ENCODE data around the gene BBS7. TPM values are rescaled to one million over a fixed set of nuclear protein-coding genes. Genes with fewer than 3 reads are reported as not detected.

The BBS7 gene
- total RNA-seq, 1 experiment from 2014 or later: 20.5 TPM

DNA sequence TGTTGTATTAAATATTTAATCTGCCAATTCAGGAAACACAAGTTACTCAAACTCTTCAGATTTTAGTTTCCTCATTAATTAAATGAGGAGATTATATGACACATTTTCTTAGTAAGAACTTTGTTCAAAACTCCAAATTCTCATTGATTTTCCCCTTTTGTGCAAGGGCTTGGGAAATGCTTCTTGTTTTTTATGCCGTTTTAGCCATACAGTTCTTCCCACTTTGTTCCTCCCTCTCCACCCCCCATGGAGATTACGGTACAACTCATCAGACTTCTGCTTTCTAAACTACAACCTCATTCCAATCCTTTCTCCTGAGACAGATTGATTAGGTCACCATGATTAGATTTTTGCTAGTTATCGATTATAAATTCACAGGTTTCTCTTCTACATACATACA is 10.9 kb upstream of the BBS7 start (continued):
- TF ChIP-seq, protein P1, sequence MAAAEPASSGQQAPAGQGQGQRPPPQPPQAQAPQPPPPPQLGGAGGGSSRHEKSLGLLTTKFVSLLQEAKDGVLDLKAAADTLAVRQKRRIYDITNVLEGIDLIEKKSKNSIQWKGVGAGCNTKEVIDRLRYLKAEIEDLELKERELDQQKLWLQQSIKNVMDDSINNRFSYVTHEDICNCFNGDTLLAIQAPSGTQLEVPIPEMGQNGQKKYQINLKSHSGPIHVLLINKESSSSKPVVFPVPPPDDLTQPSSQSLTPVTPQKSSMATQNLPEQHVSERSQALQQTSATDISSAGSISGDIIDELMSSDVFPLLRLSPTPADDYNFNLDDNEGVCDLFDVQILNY (CRISPR knock-in tag; IDR thresholded peaks at IDR 0.05): no peak
- no peak for TF ChIP-seq OVOL2 (CRISPR knock-in tag; IDR thresholded peaks at IDR 0.05; ENCODE audit: borderline replicate concordance)

DNA sequence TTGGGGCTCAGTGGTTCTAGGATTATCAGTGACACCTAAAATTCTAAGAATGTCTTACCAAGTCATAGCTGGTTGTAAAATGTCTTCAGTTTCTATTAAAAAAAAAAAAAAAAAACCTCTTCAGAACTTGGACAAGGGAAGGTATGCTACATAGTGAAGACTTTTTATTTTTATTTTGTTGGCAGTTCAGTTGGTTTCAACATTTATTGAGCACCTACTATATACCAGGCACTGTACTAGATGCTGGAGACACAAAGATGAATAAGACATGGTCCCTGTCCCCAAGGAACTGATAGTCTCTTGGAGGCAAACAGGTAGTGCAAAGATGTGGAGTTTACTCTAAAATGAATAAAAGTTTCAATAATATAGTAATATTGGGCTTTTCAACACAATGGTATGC is 8.9 kb upstream of the BBS7 start:
- H3K36me3 Mint-ChIP-seq: no peaks in the 10 kb centered on the region
- TF ChIP-seq CREM (CRISPR knock-in tag; IDR thresholded peaks at IDR 0.05) (no peak), ZNF416 (CRISPR knock-in tag; IDR thresholded peaks at IDR 0.05) (no peak)
- TF ChIP-seq, protein P2, sequence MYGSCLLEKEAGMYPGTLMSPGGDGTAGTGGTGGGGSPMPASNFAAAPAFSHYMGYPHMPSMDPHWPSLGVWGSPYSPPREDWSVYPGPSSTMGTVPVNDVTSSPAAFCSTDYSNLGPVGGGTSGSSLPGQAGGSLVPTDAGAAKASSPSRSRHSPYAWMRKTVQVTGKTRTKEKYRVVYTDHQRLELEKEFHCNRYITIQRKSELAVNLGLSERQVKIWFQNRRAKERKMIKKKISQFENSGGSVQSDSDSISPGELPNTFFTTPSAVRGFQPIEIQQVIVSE (CRISPR knock-in tag; IDR thresholded peaks at IDR 0.05; ENCODE audit: borderline replicate concordance): no peak
- 0 out of 2 replicates have a peak, but pooled peaks cover 4% of the 10 kb centered on the region for H3K4me1 Mint-ChIP-seq
- peaks cover 5% of the 10 kb centered on the region; the same call in 1 of the 2 replicates for H3K27me3 Mint-ChIP-seq (ENCODE audit: low read depth)
- POLR2A ChIA-PET: no interaction called here
- ATAC-seq (no peak), DNase-seq (ENCODE audit: low spot score) (no peak)
- CTCF ChIA-PET: interaction anchor here (1.3 kb wide), 1 partner anchor 21 kb away, joined by 4 read pairs; no protein-coding TSS in a partner anchor
- no peaks in the 10 kb centered on the region for H3K9me3 Mint-ChIP-seq
- H3K4me3 Mint-ChIP-seq: no peak overlapping the region
- H3K27ac Mint-ChIP-seq: no peak overlapping the region

DNA sequence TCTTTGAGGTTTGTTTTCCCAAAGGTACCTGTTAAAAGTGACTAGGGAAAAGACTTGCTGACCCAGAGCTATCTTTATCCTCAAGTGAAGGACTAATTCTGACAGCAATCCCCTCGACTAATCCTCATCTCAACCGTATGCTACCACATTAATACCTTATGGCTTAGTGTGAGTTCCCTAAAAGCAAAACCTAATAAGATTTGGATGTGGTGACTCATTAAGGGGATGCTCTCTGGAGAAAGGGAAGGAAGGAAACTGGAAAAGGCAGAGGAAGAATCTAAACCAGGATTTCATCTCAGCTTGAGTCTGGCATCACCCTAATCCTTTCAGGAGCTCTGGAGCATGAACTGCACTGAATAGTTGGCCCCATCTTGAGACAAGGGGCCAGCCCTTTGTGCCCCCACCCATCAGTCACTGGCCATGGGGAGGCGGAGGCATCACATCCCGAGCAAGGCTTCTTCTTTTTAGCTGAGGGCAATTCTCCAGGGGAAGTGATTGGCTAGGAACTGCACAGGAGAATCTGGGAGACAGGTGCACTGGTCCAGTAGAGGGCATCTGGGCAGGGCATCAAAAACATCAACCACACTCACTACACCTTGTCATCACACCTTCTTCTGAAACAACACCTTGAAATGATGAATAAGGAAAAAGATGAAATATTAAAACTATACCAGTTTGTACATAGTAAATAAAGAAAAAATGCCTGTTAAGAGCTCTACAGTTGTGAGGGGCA is 6.9 kb upstream of the BBS7 start:
- no peak overlapping the region for H3K27ac Mint-ChIP-seq
- H3K4me1 Mint-ChIP-seq: no peaks in the 10 kb centered on the region
- ChIA-PET CTCF (interaction anchor here (0.7 to 0.9 kb wide), 2 partner anchors 23 to 111 kb away, joined by 4 read pairs; no protein-coding TSS in a partner anchor), POLR2A (no interaction called here)
- peak; percentile 47 for ATAC-seq
- peaks cover 5% of the 10 kb centered on the region; the same call in 1 of the 2 replicates for H3K27me3 Mint-ChIP-seq (ENCODE audit: low read depth)
- TF ChIP-seq FOXK1 (CRISPR knock-in tag; IDR thresholded peaks at IDR 0.05): no peak
- H3K36me3 Mint-ChIP-seq: no peaks in the 10 kb centered on the region
- no peak overlapping the region for H3K4me3 Mint-ChIP-seq
- no peaks in the 10 kb centered on the region for H3K9me3 Mint-ChIP-seq
- peak; percentile 10 for DNase-seq (ENCODE audit: low spot score)

DNA sequence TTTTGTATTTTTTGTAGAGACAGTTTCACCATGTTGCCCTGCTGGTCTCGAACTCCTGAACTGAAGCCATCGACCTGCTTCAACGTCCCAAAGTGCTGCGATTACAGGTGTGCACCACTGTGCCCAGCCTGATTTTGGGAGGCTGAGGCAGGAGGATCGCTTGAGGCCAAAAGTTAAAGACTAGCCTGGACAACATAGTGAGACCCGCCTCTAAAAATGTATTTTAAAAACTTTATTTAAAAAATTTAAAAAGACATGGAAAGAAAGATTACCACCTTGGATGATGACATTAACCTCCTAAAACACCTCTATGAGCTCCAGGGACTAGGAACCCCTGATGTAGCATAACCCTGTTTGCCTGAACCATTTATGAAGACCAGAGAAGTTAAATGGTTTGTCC is 5.8 kb upstream of the BBS7 start:
- H3K36me3 Mint-ChIP-seq: no peaks in the 10 kb centered on the region
- no peaks in the 10 kb centered on the region for H3K9me3 Mint-ChIP-seq
- no peak overlapping the region for H3K4me3 Mint-ChIP-seq
- no peak for ATAC-seq
- no peak overlapping the region for H3K27ac Mint-ChIP-seq
- DNase-seq (ENCODE audit: low spot score): no peak
- peaks cover 5% of the 10 kb centered on the region; the same call in 1 of the 2 replicates for H3K27me3 Mint-ChIP-seq (ENCODE audit: low read depth)
- CTCF ChIA-PET: no interaction called here
- no peaks in the 10 kb centered on the region for H3K4me1 Mint-ChIP-seq
- TF ChIP-seq KAT7 (CRISPR knock-in tag; IDR thresholded peaks at IDR 0.05; ENCODE audit: borderline replicate concordance): no peak
- TF ChIP-seq, protein P3, sequence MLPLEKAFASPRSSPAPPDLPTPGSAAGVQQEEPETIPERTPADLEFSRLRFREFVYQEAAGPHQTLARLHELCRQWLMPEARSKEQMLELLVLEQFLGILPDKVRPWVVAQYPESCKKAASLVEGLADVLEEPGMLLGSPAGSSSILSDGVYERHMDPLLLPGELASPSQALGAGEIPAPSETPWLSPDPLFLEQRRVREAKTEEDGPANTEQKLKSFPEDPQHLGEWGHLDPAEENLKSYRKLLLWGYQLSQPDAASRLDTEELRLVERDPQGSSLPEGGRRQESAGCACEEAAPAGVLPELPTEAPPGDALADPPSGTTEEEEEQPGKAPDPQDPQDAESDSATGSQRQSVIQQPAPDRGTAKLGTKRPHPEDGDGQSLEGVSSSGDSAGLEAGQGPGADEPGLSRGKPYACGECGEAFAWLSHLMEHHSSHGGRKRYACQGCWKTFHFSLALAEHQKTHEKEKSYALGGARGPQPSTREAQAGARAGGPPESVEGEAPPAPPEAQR (CRISPR knock-in tag; IDR thresholded peaks at IDR 0.05): no peak
- peak; percentile 58; the same call in 1 of the 2 replicates for TF ChIP-seq GTF2I (CRISPR knock-in tag; conservative IDR thresholded peaks at IDR 0.05)
- POLR2A ChIA-PET: no interaction called here

DNA sequence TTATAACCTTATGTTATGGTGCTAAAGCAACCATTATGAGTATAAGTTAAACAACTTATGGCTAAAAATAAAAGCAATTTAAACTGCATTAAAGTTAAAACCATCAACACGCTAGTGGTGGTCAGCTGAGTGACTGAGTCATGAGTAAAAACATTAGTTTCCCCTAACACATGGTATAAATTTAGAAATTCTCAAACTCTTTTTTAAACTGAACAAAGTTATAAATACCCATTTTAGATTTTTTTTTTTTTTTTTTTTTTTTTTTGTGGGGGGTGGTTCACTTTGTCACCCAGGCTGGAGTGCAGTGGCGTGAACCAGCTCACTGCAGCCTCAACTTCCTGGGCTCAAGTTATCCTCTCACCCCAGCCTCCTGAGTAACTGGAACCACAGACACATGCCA is 5.4 kb upstream of the BBS7 start:
- no peaks in the 10 kb centered on the region for H3K4me1 Mint-ChIP-seq
- H3K9me3 Mint-ChIP-seq: no peaks in the 10 kb centered on the region
- POLR2A ChIA-PET: no interaction called here
- TF ChIP-seq SMAD4 (CRISPR knock-in tag; IDR thresholded peaks at IDR 0.05): no peak
- no peak for TF ChIP-seq SP1 (CRISPR knock-in tag; conservative IDR thresholded peaks at IDR 0.05)
- TF ChIP-seq TP53 (CRISPR knock-in tag; IDR thresholded peaks at IDR 0.05): no peak
- no peak for TF ChIP-seq ZNF396 (CRISPR knock-in tag; IDR thresholded peaks at IDR 0.05; ENCODE audit: borderline replicate concordance)
- TF ChIP-seq, protein P4, sequence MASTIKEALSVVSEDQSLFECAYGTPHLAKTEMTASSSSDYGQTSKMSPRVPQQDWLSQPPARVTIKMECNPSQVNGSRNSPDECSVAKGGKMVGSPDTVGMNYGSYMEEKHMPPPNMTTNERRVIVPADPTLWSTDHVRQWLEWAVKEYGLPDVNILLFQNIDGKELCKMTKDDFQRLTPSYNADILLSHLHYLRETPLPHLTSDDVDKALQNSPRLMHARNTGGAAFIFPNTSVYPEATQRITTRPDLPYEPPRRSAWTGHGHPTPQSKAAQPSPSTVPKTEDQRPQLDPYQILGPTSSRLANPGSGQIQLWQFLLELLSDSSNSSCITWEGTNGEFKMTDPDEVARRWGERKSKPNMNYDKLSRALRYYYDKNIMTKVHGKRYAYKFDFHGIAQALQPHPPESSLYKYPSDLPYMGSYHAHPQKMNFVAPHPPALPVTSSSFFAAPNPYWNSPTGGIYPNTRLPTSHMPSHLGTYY (CRISPR knock-in tag; IDR thresholded peaks at IDR 0.05): no peak
- TF ChIP-seq, protein P5, sequence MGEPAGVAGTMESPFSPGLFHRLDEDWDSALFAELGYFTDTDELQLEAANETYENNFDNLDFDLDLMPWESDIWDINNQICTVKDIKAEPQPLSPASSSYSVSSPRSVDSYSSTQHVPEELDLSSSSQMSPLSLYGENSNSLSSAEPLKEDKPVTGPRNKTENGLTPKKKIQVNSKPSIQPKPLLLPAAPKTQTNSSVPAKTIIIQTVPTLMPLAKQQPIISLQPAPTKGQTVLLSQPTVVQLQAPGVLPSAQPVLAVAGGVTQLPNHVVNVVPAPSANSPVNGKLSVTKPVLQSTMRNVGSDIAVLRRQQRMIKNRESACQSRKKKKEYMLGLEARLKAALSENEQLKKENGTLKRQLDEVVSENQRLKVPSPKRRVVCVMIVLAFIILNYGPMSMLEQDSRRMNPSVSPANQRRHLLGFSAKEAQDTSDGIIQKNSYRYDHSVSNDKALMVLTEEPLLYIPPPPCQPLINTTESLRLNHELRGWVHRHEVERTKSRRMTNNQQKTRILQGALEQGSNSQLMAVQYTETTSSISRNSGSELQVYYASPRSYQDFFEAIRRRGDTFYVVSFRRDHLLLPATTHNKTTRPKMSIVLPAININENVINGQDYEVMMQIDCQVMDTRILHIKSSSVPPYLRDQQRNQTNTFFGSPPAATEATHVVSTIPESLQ (CRISPR knock-in tag; IDR thresholded peaks at IDR 0.05): no peak
- TF ChIP-seq, protein P6, sequence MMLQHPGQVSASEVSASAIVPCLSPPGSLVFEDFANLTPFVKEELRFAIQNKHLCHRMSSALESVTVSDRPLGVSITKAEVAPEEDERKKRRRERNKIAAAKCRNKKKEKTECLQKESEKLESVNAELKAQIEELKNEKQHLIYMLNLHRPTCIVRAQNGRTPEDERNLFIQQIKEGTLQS (CRISPR knock-in tag; conservative IDR thresholded peaks at IDR 0.05): no peak
- TF ChIP-seq, protein P7, sequence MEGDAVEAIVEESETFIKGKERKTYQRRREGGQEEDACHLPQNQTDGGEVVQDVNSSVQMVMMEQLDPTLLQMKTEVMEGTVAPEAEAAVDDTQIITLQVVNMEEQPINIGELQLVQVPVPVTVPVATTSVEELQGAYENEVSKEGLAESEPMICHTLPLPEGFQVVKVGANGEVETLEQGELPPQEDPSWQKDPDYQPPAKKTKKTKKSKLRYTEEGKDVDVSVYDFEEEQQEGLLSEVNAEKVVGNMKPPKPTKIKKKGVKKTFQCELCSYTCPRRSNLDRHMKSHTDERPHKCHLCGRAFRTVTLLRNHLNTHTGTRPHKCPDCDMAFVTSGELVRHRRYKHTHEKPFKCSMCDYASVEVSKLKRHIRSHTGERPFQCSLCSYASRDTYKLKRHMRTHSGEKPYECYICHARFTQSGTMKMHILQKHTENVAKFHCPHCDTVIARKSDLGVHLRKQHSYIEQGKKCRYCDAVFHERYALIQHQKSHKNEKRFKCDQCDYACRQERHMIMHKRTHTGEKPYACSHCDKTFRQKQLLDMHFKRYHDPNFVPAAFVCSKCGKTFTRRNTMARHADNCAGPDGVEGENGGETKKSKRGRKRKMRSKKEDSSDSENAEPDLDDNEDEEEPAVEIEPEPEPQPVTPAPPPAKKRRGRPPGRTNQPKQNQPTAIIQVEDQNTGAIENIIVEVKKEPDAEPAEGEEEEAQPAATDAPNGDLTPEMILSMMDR (IDR thresholded peaks at IDR 0.05): no peak
- TF ChIP-seq FOXJ3 (CRISPR knock-in tag; IDR thresholded peaks at IDR 0.05; ENCODE audit: borderline replicate concordance): no peak

More for the DNA sequence above, 5.4 kb upstream of the BBS7 start:
- H3K27ac Mint-ChIP-seq: no peak overlapping the region
- H3K4me3 Mint-ChIP-seq: no peak overlapping the region
- no peak for ATAC-seq
- H3K27me3 Mint-ChIP-seq (ENCODE audit: low read depth): peaks cover 5% of the 10 kb centered on the region; the same call in 1 of the 2 replicates
- no peak for DNase-seq (ENCODE audit: low spot score)
- CTCF ChIA-PET: no interaction called here
- no peaks in the 10 kb centered on the region for H3K36me3 Mint-ChIP-seq

Measured in WTC11 (cell line).